GM23338 (cell line): ENCODE results near the gene CANT1. TPM values are rescaled to one million over a fixed set of nuclear protein-coding genes. Genes with fewer than 3 reads are reported as not detected.

Source experiments
- ATAC-seq: fragments of 200-7000 bp; cut with Tn5 transposase; 3 replicates; pipeline ENCODE4 v1.9.1; 2020
- DNase-seq: peaks from one replicate; pipeline ENCODE4 v3.0.0-alpha.2; 2015; ENCODE audit warnings: low spot score
- H2AFZ ChIP-seq: fragments of 200-600 bp; sonication (generic); 2 replicates; pipeline ENCODE4 v1.8.0; 2016; ENCODE audit warnings: antibody characterized with exemption, mild to moderate bottlenecking, moderate library complexity
- H3F3A ChIP-seq: fragments of 200-600 bp; sonication (generic); replicated peaks from 2 replicates; pipeline ENCODE4 v1.8.0; 2017; ENCODE audit warnings: antibody characterized with exemption, mixed run types, low read depth
- H3K27ac ChIP-seq: fragments of 200-600 bp; sonication (generic); 2 replicates; pipeline ENCODE4 v1.6.1; 2016; ENCODE audit warnings: low read depth
- H3K27me3 ChIP-seq: fragments of 200-600 bp; sonication (generic); 2 replicates; pipeline ENCODE4 v1.8.0; 2016; ENCODE audit warnings: mild to moderate bottlenecking, mixed run types, moderate library complexity; ENCODE audit not compliant: insufficient read depth
- H3K36me3 ChIP-seq: fragments of 200-600 bp; sonication (generic); 2 replicates; pipeline ENCODE4 v1.8.0; 2016; ENCODE audit warnings: mild to moderate bottlenecking; ENCODE audit not compliant: insufficient read depth
- H3K4me1 ChIP-seq: fragments of 200-600 bp; sonication (generic); 2 replicates; pipeline ENCODE4 v1.8.0; 2016; ENCODE audit warnings: mild to moderate bottlenecking, moderate library complexity; ENCODE audit not compliant: insufficient read depth
- H3K4me2 ChIP-seq: fragments of 200-600 bp; sonication (generic); 2 replicates; pipeline ENCODE4 v1.7.1; 2017; ENCODE audit warnings: mixed run types
- H3K4me3 ChIP-seq: fragments of 200-600 bp; sonication (generic); 2 replicates; pipeline ENCODE4 v1.6.1; 2016; ENCODE audit warnings: mixed run types
- H3K79me2 ChIP-seq: fragments of 200-600 bp; sonication (generic); replicated peaks from 2 replicates; pipeline ENCODE4 v1.8.0; 2017; ENCODE audit warnings: mild to moderate bottlenecking; ENCODE audit not compliant: insufficient read depth
- H3K9me2 ChIP-seq: fragments of 200-600 bp; sonication (generic); 2 replicates; pipeline ENCODE4 v1.8.0; 2017; ENCODE audit not compliant: insufficient read depth
- H4K20me1 ChIP-seq: fragments of 200-600 bp; sonication (generic); replicated peaks from 2 replicates; pipeline ENCODE4 v1.8.0; 2017; ENCODE audit warnings: mild to moderate bottlenecking; ENCODE audit not compliant: insufficient read depth
- H3K27ac Mint-ChIP-seq: 2 replicates; pipeline ENCODE4 v1.8.0; 2020; ENCODE audit warnings: inconsistent platforms, mild to moderate bottlenecking, moderate library complexity, mixed read lengths
- H3K27me3 Mint-ChIP-seq: 3 replicates; pipeline ENCODE4 v1.8.0; 2022; ENCODE audit warnings: low read depth, mild to moderate bottlenecking, moderate library complexity, mixed read lengths, inconsistent platforms; ENCODE audit not compliant: insufficient read depth, poor library complexity
- H3K36me3 Mint-ChIP-seq: 3 replicates; pipeline ENCODE4 v1.8.0; 2021; ENCODE audit warnings: low read depth, mild to moderate bottlenecking, inconsistent platforms, moderate library complexity, mixed read lengths
- H3K4me1 Mint-ChIP-seq: 3 replicates; pipeline ENCODE4 v1.8.0; 2020; ENCODE audit warnings: mild to moderate bottlenecking, inconsistent platforms, mixed read lengths
- H3K4me3 Mint-ChIP-seq: 3 replicates; pipeline ENCODE4 v1.8.0; 2021; ENCODE audit warnings: moderate library complexity, mild to moderate bottlenecking, inconsistent platforms, mixed read lengths
- H3K9me3 Mint-ChIP-seq: 3 replicates; pipeline ENCODE4 v1.8.0; 2020; ENCODE audit warnings: moderate library complexity, mild to moderate bottlenecking, inconsistent platforms, mixed read lengths
- CREB1 ChIP-seq: fragments of 250-450 bp; sonication (Bioruptor Pico); IDR thresholded peaks from 2 replicates; pipeline ENCODE4 v1.5.0; 2020; ENCODE audit warnings: low read depth, mild to moderate bottlenecking, moderate library complexity
- EZH2 ChIP-seq: fragments of 200-600 bp; sonication (generic); IDR thresholded peaks from one replicate; pipeline ENCODE4 v1.8.0; 2017; ENCODE audit warnings: antibody characterized with exemption, mild to moderate bottlenecking, low read depth; ENCODE audit not compliant: unreplicated experiment
- EZH2phosphoT487 ChIP-seq: fragments of 200-600 bp; sonication (generic); IDR thresholded peaks from one replicate; pipeline ENCODE4 v1.8.1; 2018; ENCODE audit warnings: antibody characterized with exemption; ENCODE audit not compliant: unreplicated experiment
- JUNB ChIP-seq: IDR thresholded peaks from one replicate; pipeline ENCODE4 v1.6.1; 2016; ENCODE audit warnings: antibody characterized with exemption; ENCODE audit not compliant: unreplicated experiment
- NANOG ChIP-seq: IDR thresholded peaks from 2 replicates; pipeline ENCODE4 v1.6.1; 2016; ENCODE audit warnings: antibody characterized with exemption, borderline replicate concordance
- POLR2AphosphoS5 ChIP-seq: IDR thresholded peaks from 2 replicates; pipeline ENCODE4 v1.6.1; 2016; ENCODE audit warnings: antibody characterized with exemption, low read depth
- ZNF114 ChIP-seq: fragments of 250-450 bp; sonication (Bioruptor Pico); IDR thresholded peaks from 2 replicates; pipeline ENCODE4 v1.5.0; 2020; ENCODE audit warnings: mild to moderate bottlenecking, moderate library complexity
- ZNF331 ChIP-seq: fragments of 250-450 bp; sonication (Bioruptor Pico); IDR thresholded peaks from 2 replicates; pipeline ENCODE4 v1.5.0; 2020; ENCODE audit warnings: low read depth, mild to moderate bottlenecking, moderate library complexity
- polyA plus RNA-seq: library from polyadenylated mRNA; unstranded; fragments of >200 nt; fragmentation: Nextera tagmentation; extraction: Ambion mirVana; gene quantifications from 2 replicates; pipeline ENCODE4 v1.2.1, GENCODE V29; 2016
- total RNA-seq: library from RNA; depleted of rRNA; stranded (reverse); fragments of >200 nt; shearing (Covaris generic); gene quantifications from 2 replicates; pipeline ENCODE4 v1.2.3, GENCODE V29; 2014
- TF ChIP-seq, protein P1 (sequence below): fragments of 250-450 bp; sonication (Bioruptor Pico); IDR thresholded peaks from 2 replicates; pipeline ENCODE4 v1.5.0; 2020; ENCODE audit warnings: mild to moderate bottlenecking, moderate library complexity
- TF ChIP-seq, protein P2 (sequence below): IDR thresholded peaks from 2 replicates; pipeline ENCODE4 v1.6.1; 2016; ENCODE audit warnings: antibody characterized with exemption
- TF ChIP-seq, protein P3 (sequence below), 2 experiments: fragments of 200-600 bp in 1 of 2; sonication (generic) in 1 of 2; conservative IDR thresholded peaks; 2 replicates each; pipeline versions ENCODE4 v1.5.1 to v1.6.1; 2016 to 2017; ENCODE audit warnings: antibody characterized with exemption in 2 of 2, low read depth in 2 of 2, mild to moderate bottlenecking in 2 of 2, moderate library complexity in 1 of 2

CANT1 gene
- total and polyA plus RNA-seq, 2 experiments from 2014 or later: 5.9 to 38.8 TPM

GRCh38 chr17:79052131-79052530 is 42.6 kb upstream of the CANT1 start (continued):
- TF ChIP-seq, protein P1, sequence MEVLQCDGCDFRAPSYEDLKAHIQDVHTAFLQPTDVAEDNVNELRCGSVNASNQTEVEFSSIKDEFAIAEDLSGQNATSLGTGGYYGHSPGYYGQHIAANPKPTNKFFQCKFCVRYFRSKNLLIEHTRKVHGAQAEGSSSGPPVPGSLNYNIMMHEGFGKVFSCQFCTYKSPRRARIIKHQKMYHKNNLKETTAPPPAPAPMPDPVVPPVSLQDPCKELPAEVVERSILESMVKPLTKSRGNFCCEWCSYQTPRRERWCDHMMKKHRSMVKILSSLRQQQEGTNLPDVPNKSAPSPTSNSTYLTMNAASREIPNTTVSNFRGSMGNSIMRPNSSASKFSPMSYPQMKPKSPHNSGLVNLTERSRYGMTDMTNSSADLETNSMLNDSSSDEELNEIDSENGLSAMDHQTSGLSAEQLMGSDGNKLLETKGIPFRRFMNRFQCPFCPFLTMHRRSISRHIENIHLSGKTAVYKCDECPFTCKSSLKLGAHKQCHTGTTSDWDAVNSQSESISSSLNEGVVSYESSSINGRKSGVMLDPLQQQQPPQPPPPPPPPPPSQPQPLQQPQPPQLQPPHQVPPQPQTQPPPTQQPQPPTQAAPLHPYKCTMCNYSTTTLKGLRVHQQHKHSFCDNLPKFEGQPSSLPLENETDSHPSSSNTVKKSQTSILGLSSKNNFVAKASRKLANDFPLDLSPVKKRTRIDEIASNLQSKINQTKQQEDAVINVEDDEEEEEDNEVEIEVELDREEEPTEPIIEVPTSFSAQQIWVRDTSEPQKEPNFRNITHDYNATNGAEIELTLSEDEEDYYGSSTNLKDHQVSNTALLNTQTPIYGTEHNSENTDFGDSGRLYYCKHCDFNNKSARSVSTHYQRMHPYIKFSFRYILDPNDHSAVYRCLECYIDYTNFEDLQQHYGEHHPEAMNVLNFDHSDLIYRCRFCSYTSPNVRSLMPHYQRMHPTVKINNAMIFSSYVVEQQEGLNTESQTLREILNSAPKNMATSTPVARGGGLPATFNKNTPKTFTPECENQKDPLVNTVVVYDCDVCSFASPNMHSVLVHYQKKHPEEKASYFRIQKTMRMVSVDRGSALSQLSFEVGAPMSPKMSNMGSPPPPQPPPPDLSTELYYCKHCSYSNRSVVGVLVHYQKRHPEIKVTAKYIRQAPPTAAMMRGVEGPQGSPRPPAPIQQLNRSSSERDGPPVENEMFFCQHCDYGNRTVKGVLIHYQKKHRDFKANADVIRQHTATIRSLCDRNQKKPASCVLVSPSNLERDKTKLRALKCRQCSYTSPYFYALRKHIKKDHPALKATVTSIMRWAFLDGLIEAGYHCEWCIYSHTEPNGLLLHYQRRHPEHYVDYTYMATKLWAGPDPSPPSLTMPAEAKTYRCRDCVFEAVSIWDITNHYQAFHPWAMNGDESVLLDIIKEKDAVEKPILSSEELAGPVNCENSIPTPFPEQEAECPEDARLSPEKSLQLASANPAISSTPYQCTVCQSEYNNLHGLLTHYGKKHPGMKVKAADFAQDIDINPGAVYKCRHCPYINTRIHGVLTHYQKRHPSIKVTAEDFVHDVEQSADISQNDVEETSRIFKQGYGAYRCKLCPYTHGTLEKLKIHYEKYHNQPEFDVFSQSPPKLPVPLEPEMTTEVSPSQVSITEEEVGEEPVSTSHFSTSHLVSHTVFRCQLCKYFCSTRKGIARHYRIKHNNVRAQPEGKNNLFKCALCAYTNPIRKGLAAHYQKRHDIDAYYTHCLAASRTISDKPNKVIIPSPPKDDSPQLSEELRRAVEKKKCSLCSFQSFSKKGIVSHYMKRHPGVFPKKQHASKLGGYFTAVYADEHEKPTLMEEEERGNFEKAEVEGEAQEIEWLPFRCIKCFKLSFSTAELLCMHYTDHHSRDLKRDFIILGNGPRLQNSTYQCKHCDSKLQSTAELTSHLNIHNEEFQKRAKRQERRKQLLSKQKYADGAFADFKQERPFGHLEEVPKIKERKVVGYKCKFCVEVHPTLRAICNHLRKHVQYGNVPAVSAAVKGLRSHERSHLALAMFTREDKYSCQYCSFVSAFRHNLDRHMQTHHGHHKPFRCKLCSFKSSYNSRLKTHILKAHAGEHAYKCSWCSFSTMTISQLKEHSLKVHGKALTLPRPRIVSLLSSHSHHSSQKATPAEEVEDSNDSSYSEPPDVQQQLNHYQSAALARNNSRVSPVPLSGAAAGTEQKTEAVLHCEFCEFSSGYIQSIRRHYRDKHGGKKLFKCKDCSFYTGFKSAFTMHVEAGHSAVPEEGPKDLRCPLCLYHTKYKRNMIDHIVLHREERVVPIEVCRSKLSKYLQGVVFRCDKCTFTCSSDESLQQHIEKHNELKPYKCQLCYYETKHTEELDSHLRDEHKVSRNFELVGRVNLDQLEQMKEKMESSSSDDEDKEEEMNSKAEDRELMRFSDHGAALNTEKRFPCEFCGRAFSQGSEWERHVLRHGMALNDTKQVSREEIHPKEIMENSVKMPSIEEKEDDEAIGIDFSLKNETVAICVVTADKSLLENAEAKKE (CRISPR knock-in tag): no peak
- TF ChIP-seq EZH2phosphoT487 (no peak), ZNF114 (CRISPR knock-in tag) (no peak), EZH2 (no peak), CREB1 (CRISPR knock-in tag) (no peak), JUNB (no peak)

DNA sequence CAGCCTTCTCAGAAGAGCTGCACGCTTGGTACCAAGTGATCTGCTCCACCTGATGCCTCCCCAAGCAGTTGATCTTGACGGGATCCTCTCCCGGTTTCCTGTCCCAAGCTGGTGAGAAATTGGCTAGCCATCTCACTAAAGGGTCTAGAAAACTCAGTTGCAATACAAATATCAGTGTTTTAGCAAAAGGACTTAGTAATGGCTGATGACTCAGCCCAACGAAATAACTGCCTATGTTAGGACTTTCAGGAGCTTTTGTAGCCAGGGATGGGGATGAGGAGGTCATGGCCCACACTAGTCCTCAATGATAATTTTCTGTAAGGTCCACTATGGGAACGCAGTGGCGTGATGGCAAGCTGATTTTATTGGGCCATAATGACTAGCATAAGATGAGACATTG is 41.7 kb upstream of the CANT1 start:
- H3K4me1 Mint-ChIP-seq: no peaks in the 10 kb centered on the region
- H3K27me3 Mint-ChIP-seq: peaks cover 15% of the 10 kb centered on the region
- H3K36me3 ChIP-seq: no peaks in the 10 kb centered on the region
- no peak for TF ChIP-seq ZNF331 (CRISPR knock-in tag)
- no peak for TF ChIP-seq JUNB
- TF ChIP-seq, protein P2, sequence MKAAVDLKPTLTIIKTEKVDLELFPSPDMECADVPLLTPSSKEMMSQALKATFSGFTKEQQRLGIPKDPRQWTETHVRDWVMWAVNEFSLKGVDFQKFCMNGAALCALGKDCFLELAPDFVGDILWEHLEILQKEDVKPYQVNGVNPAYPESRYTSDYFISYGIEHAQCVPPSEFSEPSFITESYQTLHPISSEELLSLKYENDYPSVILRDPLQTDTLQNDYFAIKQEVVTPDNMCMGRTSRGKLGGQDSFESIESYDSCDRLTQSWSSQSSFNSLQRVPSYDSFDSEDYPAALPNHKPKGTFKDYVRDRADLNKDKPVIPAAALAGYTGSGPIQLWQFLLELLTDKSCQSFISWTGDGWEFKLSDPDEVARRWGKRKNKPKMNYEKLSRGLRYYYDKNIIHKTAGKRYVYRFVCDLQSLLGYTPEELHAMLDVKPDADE: no peak
- TF ChIP-seq POLR2AphosphoS5: no peak
- no peak for TF ChIP-seq EZH2phosphoT487
- TF ChIP-seq NANOG: no peak
- TF ChIP-seq, protein P3, sequence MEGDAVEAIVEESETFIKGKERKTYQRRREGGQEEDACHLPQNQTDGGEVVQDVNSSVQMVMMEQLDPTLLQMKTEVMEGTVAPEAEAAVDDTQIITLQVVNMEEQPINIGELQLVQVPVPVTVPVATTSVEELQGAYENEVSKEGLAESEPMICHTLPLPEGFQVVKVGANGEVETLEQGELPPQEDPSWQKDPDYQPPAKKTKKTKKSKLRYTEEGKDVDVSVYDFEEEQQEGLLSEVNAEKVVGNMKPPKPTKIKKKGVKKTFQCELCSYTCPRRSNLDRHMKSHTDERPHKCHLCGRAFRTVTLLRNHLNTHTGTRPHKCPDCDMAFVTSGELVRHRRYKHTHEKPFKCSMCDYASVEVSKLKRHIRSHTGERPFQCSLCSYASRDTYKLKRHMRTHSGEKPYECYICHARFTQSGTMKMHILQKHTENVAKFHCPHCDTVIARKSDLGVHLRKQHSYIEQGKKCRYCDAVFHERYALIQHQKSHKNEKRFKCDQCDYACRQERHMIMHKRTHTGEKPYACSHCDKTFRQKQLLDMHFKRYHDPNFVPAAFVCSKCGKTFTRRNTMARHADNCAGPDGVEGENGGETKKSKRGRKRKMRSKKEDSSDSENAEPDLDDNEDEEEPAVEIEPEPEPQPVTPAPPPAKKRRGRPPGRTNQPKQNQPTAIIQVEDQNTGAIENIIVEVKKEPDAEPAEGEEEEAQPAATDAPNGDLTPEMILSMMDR (conservative IDR thresholded peaks at IDR 0.05; ENCODE audit: low read depth in 2 of 2): no peak

More for the DNA sequence above, 41.7 kb upstream of the CANT1 start:
- no peak overlapping the region for H3K4me3 Mint-ChIP-seq
- H3K27ac Mint-ChIP-seq: no peak overlapping the region
- H2AFZ ChIP-seq: no peak overlapping the region
- H3K9me2 ChIP-seq: no peaks in the 10 kb centered on the region
- H3K9me3 Mint-ChIP-seq: peaks cover 27% of the 10 kb centered on the region
- no peaks in the 10 kb centered on the region for H3K4me1 ChIP-seq
- no peak for DNase-seq
- no peak overlapping the region for H3K27ac ChIP-seq
- H3K36me3 Mint-ChIP-seq: no peaks in the 10 kb centered on the region; the same call in 2 of the 3 replicates
- H3K79me2 ChIP-seq: no peaks in the 10 kb centered on the region
- no peaks in the 10 kb centered on the region for H3K27me3 ChIP-seq
- H3F3A ChIP-seq: no peaks in the 10 kb centered on the region
- ATAC-seq: no peak
- H3K4me2 ChIP-seq: no peak overlapping the region
- no peaks in the 10 kb centered on the region for H4K20me1 ChIP-seq
- no peak overlapping the region for H3K4me3 ChIP-seq
